H1 (cell line): ENCODE measurements around the gene FAF2. TPM values are rescaled to one million over a fixed set of nuclear protein-coding genes. Genes with fewer than 3 reads are reported as not detected.

ENCODE experiments used
- CTCF ChIA-PET: fragments of 300-600 bp; sonication (Branson Sonifier 250); formaldehyde crosslinking; loops from one replicate; lab custom pipeline; 2021; ENCODE audit not compliant: partially characterized antibody; lab: Charles Lee
- POLR2A ChIA-PET: fragments of 300-600 bp; sonication (Branson Sonifier 250); formaldehyde crosslinking; loops from one replicate; lab custom pipeline; 2021; ENCODE audit warnings: inconsistent platforms; ENCODE audit not compliant: partially characterized antibody; lab: Charles Lee
- DNase-seq, 2 experiments: peaks; one replicate each; pipeline versions ENCODE4 v3.0.0 to v3.0.0-alpha.2; 2010 to 2022; ENCODE audit warnings: low spot score in 2 of 2, low read depth in 1 of 2, mixed read lengths in 1 of 2
- FAIRE-seq: peaks from 2 replicates; lab custom pipeline; 2011; peaks lifted over from hg19 to GRCh38; lab: Jason Lieb, UNC
- H2AFZ ChIP-seq: 2 replicates; pipeline ENCODE4 v1.8.1; 2012; ENCODE audit warnings: low read length, inconsistent platforms
- H2AK5ac ChIP-seq: 2 replicates; pipeline ENCODE4 v1.6.1; 2013; ENCODE audit warnings: low read depth, low read length
- H2BK120ac ChIP-seq: replicated peaks from 2 replicates; pipeline ENCODE3; 2013; ENCODE audit warnings: low read depth, low read length, inconsistent platforms
- H2BK12ac ChIP-seq: 2 replicates; pipeline ENCODE4 v1.6.1; 2013; ENCODE audit warnings: low read depth, low read length
- H2BK15ac ChIP-seq: 2 replicates; pipeline ENCODE4 v1.6.1; 2013; ENCODE audit warnings: low read length
- H2BK20ac ChIP-seq: 2 replicates; pipeline ENCODE4 v1.6.1; 2013; ENCODE audit warnings: low read length
- H2BK5ac ChIP-seq: 2 replicates; pipeline ENCODE4 v1.6.1; 2013; ENCODE audit warnings: low read depth, low read length
- H3K14ac ChIP-seq: 2 replicates; pipeline ENCODE4 v1.6.1; 2013; ENCODE audit warnings: inconsistent platforms; ENCODE audit not compliant: insufficient read length
- H3K18ac ChIP-seq: 2 replicates; pipeline ENCODE4 v1.6.1; 2013; ENCODE audit warnings: low read length; ENCODE audit errors: extremely low read depth
- H3K23ac ChIP-seq: 2 replicates; pipeline ENCODE4 v1.6.1; 2013; ENCODE audit warnings: inconsistent platforms; ENCODE audit not compliant: insufficient read length
- H3K23me2 ChIP-seq: 2 replicates; pipeline ENCODE4 v1.6.1; 2013; ENCODE audit warnings: low read depth, low read length
- H3K27ac ChIP-seq: 2 replicates; pipeline ENCODE4 v1.6.1; 2011; ENCODE audit warnings: low read depth, low read length, inconsistent platforms
- H3K27me3 ChIP-seq, 4 experiments: replicated peaks in 1 of 4; 1 replicate in 1 of 4; 2 replicates in 3 of 4; pipeline versions ENCODE4 v1.6.1 to v1.8.1; 2011 to 2013; ENCODE audit warnings: low read length in 3 of 4, mild to moderate bottlenecking in 3 of 4, inconsistent platforms in 2 of 4, mixed read lengths in 2 of 4, moderate library complexity in 1 of 4; ENCODE audit not compliant: control insufficient read depth in 3 of 4, insufficient read depth in 3 of 4; ENCODE audit errors: extremely low read depth in 1 of 4
- H3K36me3 ChIP-seq, 4 experiments: 2 replicates each; pipeline versions ENCODE4 v1.6.1 to v1.8.1; 2011 to 2013; ENCODE audit warnings: mild to moderate bottlenecking in 4 of 4, low read length in 3 of 4, moderate library complexity in 2 of 4, control low read depth in 1 of 4, inconsistent platforms in 1 of 4; ENCODE audit not compliant: insufficient read depth in 4 of 4, control insufficient read depth in 2 of 4
- H3K4ac ChIP-seq: replicated peaks from 2 replicates; pipeline ENCODE3; 2013; ENCODE audit warnings: low read length, low read depth, mixed read lengths, inconsistent platforms; ENCODE audit not compliant: insufficient read length
- H3K4me1 ChIP-seq, 4 experiments: replicated peaks in 1 of 4; 1 replicate in 1 of 4; 2 replicates in 3 of 4; pipeline versions ENCODE4 v1.6.1 to v1.8.1; 2011 to 2013; ENCODE audit warnings: low read length in 3 of 4, inconsistent platforms in 2 of 4, mixed read lengths in 1 of 4; ENCODE audit not compliant: insufficient read depth in 4 of 4, control insufficient read depth in 3 of 4
- H3K4me2 ChIP-seq, 2 experiments: 2 replicates each; pipeline versions ENCODE4 v1.6.1 to v1.8.1; 2011 to 2013; ENCODE audit warnings: low read depth in 2 of 2, low read length in 2 of 2, control low read depth in 1 of 2, inconsistent platforms in 1 of 2, mild to moderate bottlenecking in 1 of 2; ENCODE audit not compliant: insufficient read depth in 1 of 2
- H3K4me3 ChIP-seq, 4 experiments: fragments of 200-600, 300-600 bp in 1 of 4; sonication (generic), shearing (Covaris generic), sonication (Bioruptor Twin) in 1 of 4; 2 replicates each; pipeline versions ENCODE4 v1.5.1 to v1.8.1; 2011 to 2016; ENCODE audit warnings: low read length in 4 of 4, low read depth in 3 of 4, control low read depth in 2 of 4, inconsistent platforms in 2 of 4, mild to moderate bottlenecking in 2 of 4, mixed read lengths in 1 of 4, moderate library complexity in 1 of 4; ENCODE audit not compliant: insufficient read depth in 2 of 4; ENCODE audit errors: extremely low read depth in 1 of 4
- H3K56ac ChIP-seq: replicated peaks from 2 replicates; pipeline ENCODE3; 2013; ENCODE audit warnings: low read depth, mild to moderate bottlenecking, mixed read lengths, low read length, inconsistent platforms; ENCODE audit not compliant: insufficient read length
- H3K79me1 ChIP-seq: 2 replicates; pipeline ENCODE4 v1.6.1; 2013; ENCODE audit warnings: low read depth, low read length, control low read depth
- H3K79me2 ChIP-seq, 2 experiments: 2 replicates each; pipeline versions ENCODE4 v1.6.1 to v1.8.1; 2012 to 2013; ENCODE audit warnings: low read length in 2 of 2, mild to moderate bottlenecking in 2 of 2, inconsistent platforms in 1 of 2; ENCODE audit not compliant: insufficient read depth in 2 of 2, control insufficient read depth in 1 of 2
- H3K9ac ChIP-seq, 4 experiments: replicated peaks in 1 of 4; 1 replicate in 1 of 4; 2 replicates in 3 of 4; pipeline versions ENCODE4 v1.6.1 to v1.8.1; 2011 to 2013; ENCODE audit warnings: low read depth in 3 of 4, low read length in 3 of 4, control low read depth in 2 of 4, mild to moderate bottlenecking in 2 of 4, moderate library complexity in 2 of 4, inconsistent platforms in 1 of 4; ENCODE audit errors: extremely low read depth in 1 of 4
- H3K9me3 ChIP-seq, 2 experiments: 2 replicates each; pipeline versions ENCODE4 v1.6.1 to v1.8.1; 2012 to 2013; ENCODE audit warnings: mild to moderate bottlenecking in 2 of 2, moderate library complexity in 2 of 2, control low read depth in 1 of 2, inconsistent platforms in 1 of 2, low read depth in 1 of 2, low read length in 1 of 2, mixed read lengths in 1 of 2; ENCODE audit not compliant: insufficient read depth in 2 of 2
- H4K20me1 ChIP-seq, 2 experiments: replicated peaks in 1 of 2; 2 replicates each; pipeline versions ENCODE3 to v1.8.1; 2011 to 2013; ENCODE audit warnings: inconsistent platforms in 2 of 2, low read length in 2 of 2, mild to moderate bottlenecking in 1 of 2; ENCODE audit not compliant: insufficient read depth in 2 of 2, control insufficient read depth in 1 of 2
- H4K5ac ChIP-seq: 2 replicates; pipeline ENCODE4 v1.6.1; 2013; ENCODE audit warnings: low read length, low read depth, mixed read lengths, inconsistent platforms; ENCODE audit not compliant: insufficient read length
- H4K8ac ChIP-seq: 2 replicates; pipeline ENCODE4 v1.8.0; 2013; ENCODE audit warnings: mild to moderate bottlenecking, moderate library complexity, low read length, inconsistent platforms; ENCODE audit not compliant: insufficient read depth; ENCODE audit errors: extremely low read depth
- H4K91ac ChIP-seq: replicated peaks from 2 replicates; pipeline ENCODE3; 2013; ENCODE audit warnings: low read length, mixed read lengths, inconsistent platforms; ENCODE audit not compliant: insufficient read length
- BRCA1 ChIP-seq: IDR thresholded peaks from 2 replicates; pipeline ENCODE4 v1.6.1; 2012; ENCODE audit warnings: low read depth, low read length, improper control_type of control experiment
- CHD1 ChIP-seq: IDR thresholded peaks from 2 replicates; pipeline ENCODE4 v1.6.1; 2012; ENCODE audit warnings: low read depth, low read length, improper control_type of control experiment
- CHD2 ChIP-seq: IDR thresholded peaks from 2 replicates; pipeline ENCODE4 v1.6.1; 2012; ENCODE audit warnings: low read length, improper control_type of control experiment
- TCF12 ChIP-seq: IDR thresholded peaks from 2 replicates; pipeline ENCODE4 v1.6.1; 2011; ENCODE audit warnings: low read depth, mild to moderate bottlenecking, low read length
- WGBS, 2 experiments: shearing (Covaris generic) in 1 of 2; methylation state at CpG; one replicate each; pipeline versions ENCODE4 v1.1.6 to v1.1.7; 2013 to 2015; ENCODE audit warnings: low lambda C conversion rate in 2 of 2, mixed read lengths in 2 of 2, inconsistent platforms in 1 of 2, low coverage in 1 of 2, missing lambda C conversion rate in 1 of 2; ENCODE audit not compliant: insufficient replicate concordance in 2 of 2, insufficient coverage in 1 of 2, insufficient read length in 1 of 2; ENCODE audit errors: extremely low coverage in 1 of 2, missing lambda C conversion rate in 1 of 2; 5-methylcytosine and 5-hydroxymethylcytosine counted together
- polyA plus RNA-seq, 7 experiments: library from polyadenylated mRNA; depleted of rRNA in 3 of 7; stranded (reverse) in 5 of 7; unstranded in 2 of 7; fragments of >200 nt in 5 of 7; fragments of 200-250 nt in 2 of 7; gene quantifications; 1 replicate in 5 of 7; 2 replicates in 1 of 7; 4 replicates in 1 of 7; pipeline versions ENCODE4 v1.2.1 to v1.2.3, GENCODE V29; 2011 to 2013; ENCODE audit warnings: missing spikeins in 2 of 7, mixed read lengths in 2 of 7
- total RNA-seq: library from RNA; stranded (reverse); fragmentation: NEBNext Ultra II Directional; extraction: Animal tissue kit (Norgen Biotek cat#: 25700); gene quantifications from 2 replicates; pipeline ENCODE4 v1.2.1, GENCODE V29; 2021

Gene FAF2
- total and polyA plus RNA-seq, 2 of the 8 experiments (the other 6 are each of a cell fraction or from before 2014, with no cell fraction given): 20.8 to 35.8 TPM

GRCh38 chr5:176473335-176474006 lies 25.3 kb downstream of the FAF2 start:
- Histone ChIP-seq H4K91ac (no peak overlapping the region), H3K79me1 (no peaks in the 10 kb centered on the region), H3K4me2 (no peak overlapping the region), H3K4ac (no peak overlapping the region), H4K5ac (no peak overlapping the region), H2BK15ac (no peak overlapping the region), H3K14ac (no peak overlapping the region), H3K4me1 (no peaks in the 10 kb centered on the region), H3K23ac (no peak overlapping the region), H2BK5ac (no peak overlapping the region), H3K27ac (no peak overlapping the region), H3K36me3 (peaks cover 0 to 5% (median 1%) of the 10 kb centered on the region in 4 experiments; a peak in 3 of 8 replicates), H3K79me2 (peaks cover 0 to 27% of the 10 kb centered on the region in 2 experiments; a peak in 2 of 4 replicates), H3K9me3 (no peaks in the 10 kb centered on the region), H3K4me3 (no peak overlapping the region), H2BK120ac (no peak overlapping the region), H3K27me3 (no peaks in the 10 kb centered on the region), H2BK20ac (no peak overlapping the region), H4K8ac (no peak overlapping the region), H3K18ac (no peak overlapping the region), H2AFZ (no peak overlapping the region), H3K23me2 (no peaks in the 10 kb centered on the region; the same call in 1 of the 2 replicates), H2BK12ac (no peak overlapping the region), H2AK5ac (no peak overlapping the region), H3K56ac (no peak overlapping the region), H4K20me1 (peaks cover 0 to 7% of the 10 kb centered on the region in 2 experiments), H3K9ac (no peak overlapping the region)
- FAIRE-seq: no peak
- POLR2A ChIA-PET: no interaction called here
- no peak for DNase-seq
- 93% methylated on average over 7 of the region's 7 CpGs; no CpG with 5 or more reads in 1 of the 2 experiments for WGBS, 2 experiments
- CTCF ChIA-PET: interaction anchor here (0.6 to 1.4 kb wide), 2 partner anchors 12 to 26 kb away, joined by 3 to 6 read pairs; no protein-coding TSS in a partner anchor
- TF ChIP-seq CHD1 (no peak), CHD2 (no peak), BRCA1 (no peak), TCF12 (no peak)
